IgD-negative memory B cell (primary cell): ENCODE results near the gene SYT7. TPM values are rescaled to one million over a fixed set of nuclear protein-coding genes. Genes with fewer than 3 reads are reported as not detected.

Experiments
- H3K27ac Mint-ChIP-seq, 3 donors: one replicate each; pipeline ENCODE4 v1.8.0; 2020 to 2022; ENCODE audit warnings: mild to moderate bottlenecking in 3 of 3, mixed read lengths in 3 of 3, moderate library complexity in 1 of 3
- H3K27me3 Mint-ChIP-seq: one replicate; pipeline ENCODE4 v1.8.0; 2021; ENCODE audit warnings: mixed read lengths
- H3K36me3 Mint-ChIP-seq: one replicate; pipeline ENCODE4 v1.8.0; 2020; ENCODE audit warnings: mild to moderate bottlenecking, mixed read lengths
- H3K4me1 Mint-ChIP-seq, 3 donors: one replicate each; pipeline ENCODE4 v1.8.0; 2020 to 2022; ENCODE audit warnings: mixed read lengths in 3 of 3, mild to moderate bottlenecking in 1 of 3
- H3K4me3 Mint-ChIP-seq, 4 donors: one replicate each; pipeline ENCODE4 v1.8.0; 2020 to 2022; ENCODE audit warnings: mild to moderate bottlenecking in 4 of 4, mixed read lengths in 4 of 4, moderate library complexity in 3 of 4
- H3K9me3 Mint-ChIP-seq, 3 donors: one replicate each; pipeline ENCODE4 v1.8.0; 2020 to 2021; ENCODE audit warnings: mixed read lengths in 3 of 3, mild to moderate bottlenecking in 1 of 3
- polyA plus RNA-seq: library from polyadenylated mRNA; unstranded; fragments of 300-500 nt; fragmentation: Illumina TruSeq; gene quantifications from one replicate; pipeline ENCODE4 v1.2.3, GENCODE V29; 2021

Gene SYT7
- polyA plus RNA-seq, 1 donor from 2014 or later: not detected

GRCh38 chr11:61516675-61517572 lies 64.0 kb downstream of the SYT7 start:
- Mint-ChIP-seq H3K27me3 (peaks cover 16% of the 10 kb centered on the region), H3K9me3 (no peaks in the 10 kb centered on the region), H3K27ac (no peak overlapping the region), H3K36me3 (no peaks in the 10 kb centered on the region), H3K4me1 (peaks cover 0 to 6% (median 5%) of the 10 kb centered on the region in 3 donors), H3K4me3 (peak overlapping the region in 3 of 4 donors; percentile 34 to 69 (median 38))

DNA sequence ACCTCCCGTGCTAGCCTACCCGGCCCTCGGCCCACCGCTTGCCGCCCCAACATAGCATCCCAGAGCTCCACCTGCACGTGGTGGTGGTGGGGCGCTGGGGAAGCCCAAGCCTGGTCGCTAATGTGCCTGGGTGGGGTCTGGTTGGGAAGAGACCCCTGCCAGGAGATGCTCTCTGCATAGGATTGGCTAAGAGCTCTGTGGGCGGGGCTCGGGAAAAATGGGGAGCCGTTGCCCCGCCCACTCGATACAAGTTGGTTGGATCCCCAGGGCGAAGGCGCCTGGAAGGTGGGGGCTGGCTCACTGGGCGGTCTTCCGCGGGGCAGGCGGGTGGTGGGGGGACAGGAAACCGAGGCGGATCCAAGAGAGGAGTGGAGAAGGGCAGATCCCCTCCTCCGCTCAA lies 64.7 kb downstream of the SYT7 start:
- no peak overlapping the region for H3K27ac Mint-ChIP-seq
- no peaks in the 10 kb centered on the region for H3K9me3 Mint-ChIP-seq
- peak overlapping the region in 1 of 4 donors; percentile 69 for H3K4me3 Mint-ChIP-seq
- peaks cover 0 to 6% (median 5%) of the 10 kb centered on the region in 3 donors for H3K4me1 Mint-ChIP-seq
- H3K27me3 Mint-ChIP-seq: peaks cover 21% of the 10 kb centered on the region
- no peaks in the 10 kb centered on the region for H3K36me3 Mint-ChIP-seq

DNA sequence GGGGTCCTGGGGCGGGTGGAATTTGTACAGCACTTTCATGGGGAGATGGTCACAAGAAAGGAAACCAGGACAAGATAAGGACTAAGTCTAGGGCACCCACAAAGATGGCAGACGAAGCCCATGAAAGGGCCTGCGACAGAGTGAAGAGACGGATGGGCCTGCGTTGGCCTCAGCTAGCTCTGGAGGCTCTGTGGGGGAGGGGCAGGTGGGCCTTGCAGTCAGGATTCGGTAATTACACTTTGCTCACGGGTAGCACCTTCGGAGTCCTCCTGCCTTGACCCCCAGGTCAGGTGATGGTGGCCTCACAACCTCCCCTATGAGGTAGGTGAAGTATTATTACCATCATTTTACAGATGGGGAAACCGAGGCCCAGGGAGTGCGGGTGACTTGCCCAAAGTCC lies 65.2 kb downstream of the SYT7 start:
- Mint-ChIP-seq H3K4me1 (peaks cover 0 to 6% (median 5%) of the 10 kb centered on the region in 3 donors), H3K4me3 (no peak overlapping the region), H3K27ac (no peak overlapping the region), H3K36me3 (no peaks in the 10 kb centered on the region), H3K27me3 (peaks cover 26% of the 10 kb centered on the region), H3K9me3 (no peaks in the 10 kb centered on the region)

DNA sequence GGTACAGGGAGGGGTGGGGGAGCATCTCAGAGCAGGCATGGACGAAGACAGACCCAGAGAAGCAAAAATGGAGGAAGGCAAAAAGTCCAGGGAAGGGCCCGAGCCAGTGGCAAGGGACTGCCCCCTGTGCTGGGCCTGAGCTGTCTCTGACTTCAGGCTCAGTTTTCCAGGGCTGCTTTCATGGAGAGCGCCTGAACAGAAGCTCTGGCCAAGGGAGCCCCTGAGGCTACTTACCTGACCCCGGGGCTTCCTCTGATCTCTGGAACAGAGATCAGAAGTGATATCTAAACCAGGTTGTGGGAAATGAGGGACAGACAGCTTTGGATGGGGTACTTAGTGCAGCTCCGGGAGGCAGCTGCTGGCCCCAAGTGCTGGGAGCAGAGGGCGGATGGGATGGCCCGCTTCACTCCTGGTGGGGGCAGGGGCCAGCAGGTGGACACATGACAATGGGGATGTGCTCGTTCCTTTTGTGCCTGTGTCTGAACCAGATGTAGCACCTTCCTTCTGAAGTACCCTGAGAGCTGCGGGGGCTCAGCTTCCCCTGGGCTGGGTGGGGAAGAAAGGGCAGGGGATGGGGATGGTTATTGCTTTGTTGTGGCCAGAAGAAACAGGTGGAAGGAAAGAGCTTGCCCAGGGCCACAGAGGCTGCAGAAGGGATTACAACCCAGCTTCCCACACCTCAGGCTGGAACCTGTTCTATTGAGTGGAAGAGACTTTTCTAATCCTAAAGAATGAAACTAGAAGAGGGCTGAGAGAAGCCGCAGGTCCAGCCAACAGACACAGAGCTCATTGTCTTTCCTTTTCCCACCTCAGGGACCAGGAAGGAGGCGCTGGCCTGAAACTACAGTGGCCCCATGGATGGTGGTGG lies 66.6 kb downstream of the SYT7 start:
- H3K36me3 Mint-ChIP-seq: no peaks in the 10 kb centered on the region
- H3K27ac Mint-ChIP-seq: no peak overlapping the region
- no peak overlapping the region for H3K4me3 Mint-ChIP-seq
- peaks cover 34% of the 10 kb centered on the region for H3K27me3 Mint-ChIP-seq
- H3K4me1 Mint-ChIP-seq: peaks cover 0 to 6% (median 5%) of the 10 kb centered on the region in 3 donors
- H3K9me3 Mint-ChIP-seq: no peaks in the 10 kb centered on the region

DNA sequence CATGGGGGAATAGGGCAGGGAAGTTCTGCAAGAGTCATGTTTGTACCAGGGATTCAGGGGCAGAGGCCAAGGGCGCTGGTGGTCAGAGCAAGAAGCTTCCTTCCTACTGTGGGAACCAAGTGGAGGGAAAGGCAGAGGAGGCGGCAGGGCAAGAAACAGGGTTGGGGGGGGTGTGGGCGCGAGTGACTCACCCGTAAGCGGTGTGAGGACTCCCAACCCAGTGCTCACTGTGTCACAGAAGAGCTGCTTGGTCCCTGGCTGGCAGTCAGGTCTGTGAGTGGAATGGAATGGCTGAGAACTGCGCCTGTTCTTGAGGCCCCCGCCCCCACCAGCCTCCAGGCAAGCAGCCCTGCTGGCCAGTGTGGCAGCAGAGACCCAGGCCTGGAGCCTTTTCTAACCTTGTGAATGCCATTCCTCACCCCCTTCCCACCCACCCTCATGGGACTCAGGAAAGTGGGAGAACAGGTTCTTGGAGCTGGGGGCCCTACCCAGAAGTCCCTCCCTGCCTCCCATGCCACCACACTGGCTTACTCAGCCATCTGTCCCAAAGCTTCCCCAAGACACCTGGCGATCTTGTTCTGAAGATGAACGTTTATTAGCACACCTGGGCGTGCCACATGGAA lies 67.6 kb downstream of the SYT7 start:
- Mint-ChIP-seq H3K27ac (no peak overlapping the region), H3K36me3 (no peaks in the 10 kb centered on the region), H3K27me3 (peaks cover 33% of the 10 kb centered on the region), H3K9me3 (no peaks in the 10 kb centered on the region), H3K4me3 (no peak overlapping the region), H3K4me1 (peaks cover 0 to 6% (median 5%) of the 10 kb centered on the region in 3 donors)

GRCh38 chr11:61512435-61512834 lies 68.4 kb downstream of the SYT7 start:
- peak overlapping the region in 2 of 3 donors; percentile 21 to 53 for H3K27ac Mint-ChIP-seq
- peaks cover 3 to 12% (median 5%) of the 10 kb centered on the region in 3 donors for H3K4me1 Mint-ChIP-seq
- no peaks in the 10 kb centered on the region for H3K9me3 Mint-ChIP-seq
- H3K27me3 Mint-ChIP-seq: peaks cover 41% of the 10 kb centered on the region
- H3K36me3 Mint-ChIP-seq: no peaks in the 10 kb centered on the region
- H3K4me3 Mint-ChIP-seq: no peak overlapping the region

- Mint-ChIP-seq H3K9me3 (no peaks in the 10 kb centered on the region), H3K4me3 (no peak overlapping the region), H3K27me3 (peaks cover 42% of the 10 kb centered on the region), H3K27ac (peak overlapping the region in 1 of 3 donors; percentile 50), H3K4me1 (peaks cover under 1 to 6% (median 3%) of the 10 kb centered on the region in 3 donors), H3K36me3 (no peaks in the 10 kb centered on the region)
Measured at GRCh38 chr11:61511383-61511782, 69.5 kb downstream of the SYT7 start.

GRCh38 chr11:61510974-61511373 lies 69.9 kb downstream of the SYT7 start:
- no peaks in the 10 kb centered on the region for H3K36me3 Mint-ChIP-seq
- peaks cover 0 to 6% (median 3%) of the 10 kb centered on the region in 3 donors for H3K4me1 Mint-ChIP-seq
- H3K27me3 Mint-ChIP-seq: peaks cover 44% of the 10 kb centered on the region
- H3K27ac Mint-ChIP-seq: peak overlapping the region in 1 of 3 donors; percentile 50
- H3K9me3 Mint-ChIP-seq: no peaks in the 10 kb centered on the region
- no peak overlapping the region for H3K4me3 Mint-ChIP-seq

GRCh38 chr11:61510166-61510919 lies 70.5 kb downstream of the SYT7 start:
- Mint-ChIP-seq H3K9me3 (no peaks in the 10 kb centered on the region), H3K36me3 (no peaks in the 10 kb centered on the region), H3K27me3 (peaks cover 44% of the 10 kb centered on the region), H3K4me3 (peak overlapping the region in 2 of 4 donors; percentile 49 to 78), H3K27ac (peak overlapping the region in 1 of 3 donors; percentile 50), H3K4me1 (peaks cover 0 to 6% (median 3%) of the 10 kb centered on the region in 3 donors)

DNA sequence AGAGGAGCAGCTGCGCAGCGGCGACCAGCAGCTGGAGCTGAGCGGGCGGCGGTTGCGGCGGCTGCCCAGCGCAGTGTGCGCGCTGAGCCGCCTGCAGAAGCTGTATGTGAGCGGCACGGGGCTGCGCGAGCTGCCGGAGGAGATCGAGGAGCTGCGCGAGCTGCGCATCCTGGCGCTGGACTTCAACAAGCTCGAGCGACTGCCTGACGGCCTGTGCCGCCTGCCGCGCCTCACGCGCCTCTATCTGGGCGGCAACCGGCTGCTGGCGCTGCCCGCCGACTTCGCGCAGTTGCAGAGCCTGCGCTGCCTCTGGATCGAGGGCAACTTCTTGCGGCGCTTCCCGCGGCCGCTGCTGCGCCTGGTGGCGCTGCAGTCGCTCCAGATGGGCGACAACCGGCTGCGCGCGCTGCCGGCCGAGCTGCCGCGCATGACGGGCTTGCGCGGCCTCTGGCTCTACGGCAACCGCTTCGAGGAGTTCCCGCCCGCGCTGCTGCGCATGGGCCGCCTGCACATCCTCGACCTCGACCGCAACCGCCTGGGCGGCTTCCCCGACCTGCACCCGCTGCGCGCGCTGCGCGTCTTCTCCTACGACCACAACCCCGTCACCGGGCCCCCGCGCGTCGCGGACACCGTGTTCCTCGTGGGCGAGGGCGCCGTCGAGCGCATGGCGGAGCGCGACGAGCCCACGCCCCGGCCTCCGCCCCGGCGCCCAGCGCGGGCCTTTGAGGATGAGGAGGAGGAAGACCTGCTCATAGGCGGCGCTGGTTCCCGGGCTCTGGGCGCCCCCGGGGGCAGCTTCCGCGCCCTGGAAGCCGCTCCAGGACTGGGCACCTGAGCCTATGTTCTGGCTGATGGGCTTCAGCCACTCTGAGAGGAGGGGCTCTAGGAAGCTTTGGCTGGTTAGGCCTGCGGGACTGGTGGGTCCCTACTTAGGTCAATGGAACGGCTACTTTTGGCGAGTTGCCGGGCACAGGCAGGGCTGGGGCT lies 71.5 kb downstream of the SYT7 start:
- H3K27me3 Mint-ChIP-seq: peaks cover 44% of the 10 kb centered on the region
- no peak overlapping the region for H3K27ac Mint-ChIP-seq
- peak overlapping the region in 2 of 4 donors; percentile 46 to 78 for H3K4me3 Mint-ChIP-seq

DNA sequence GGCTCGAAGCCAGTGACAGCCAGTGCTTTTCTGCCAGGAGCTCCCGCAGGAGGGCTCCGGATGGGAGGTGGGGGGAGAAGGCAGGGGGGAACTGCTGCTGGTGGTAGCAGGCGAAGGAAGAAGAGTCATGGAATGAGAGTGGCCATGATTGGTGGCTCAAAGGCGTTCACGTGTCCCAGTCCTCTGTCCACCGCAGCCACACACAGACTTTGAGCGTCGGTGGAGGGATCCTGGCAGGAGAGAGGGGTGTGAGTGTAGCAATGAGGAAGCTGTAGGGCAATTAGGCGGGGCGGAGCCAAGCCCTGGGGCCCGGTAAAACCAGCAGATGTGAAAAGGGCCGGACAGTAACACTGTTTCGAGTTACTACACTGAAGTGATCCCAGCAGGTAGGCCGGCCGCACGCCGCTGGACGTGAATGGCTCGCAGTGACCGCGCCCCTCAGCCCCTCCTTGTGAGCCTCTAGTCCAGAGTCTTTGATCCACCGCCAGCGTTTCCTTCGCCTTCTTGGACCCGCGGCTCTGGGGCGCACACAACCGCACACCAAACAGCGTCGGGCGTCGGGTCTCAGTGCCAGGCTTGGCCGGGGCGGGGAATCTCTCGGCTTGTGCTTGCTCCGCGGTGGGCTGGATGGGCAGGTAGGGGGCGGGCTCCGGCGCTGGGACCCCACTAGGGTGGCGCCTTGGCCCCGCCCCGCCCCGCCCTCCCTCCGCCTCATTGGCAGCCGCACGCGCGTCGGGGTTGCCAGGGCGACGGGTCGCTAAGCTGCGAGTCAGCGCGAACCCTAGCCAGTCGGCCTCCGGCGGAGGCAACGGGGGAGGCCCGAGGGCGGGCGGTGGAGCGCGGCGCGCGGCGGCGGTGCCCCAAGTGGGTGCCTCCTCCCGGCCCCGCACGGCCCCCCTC lies 72.7 kb downstream of the SYT7 start, which contains the start of gene LRRC10B:
TSS of gene LRRC10B (plus strand) at position 788 of the 900 bp plus-strand sequence. CDS start 250 bp downstream, outside the sequence.
- H3K27me3 Mint-ChIP-seq: peaks cover 44% of the 10 kb centered on the region
- H3K36me3 Mint-ChIP-seq: no peaks in the 10 kb centered on the region
- peak within 1 kb of the TSS; percentile 65 to 81 (median 68) for H3K4me3 Mint-ChIP-seq
- H3K4me1 Mint-ChIP-seq: peaks cover 0 to 6% (median 3%) of the 10 kb centered on the region in 3 donors
- no peaks in the 10 kb centered on the region for H3K9me3 Mint-ChIP-seq
- no peak within 1 kb of the TSS for H3K27ac Mint-ChIP-seq

More for the DNA sequence above, 71.5 kb downstream of the SYT7 start:
- no peaks in the 10 kb centered on the region for H3K36me3 Mint-ChIP-seq
- no peaks in the 10 kb centered on the region for H3K9me3 Mint-ChIP-seq
- H3K4me1 Mint-ChIP-seq: peaks cover 0 to 6% (median 3%) of the 10 kb centered on the region in 3 donors

DNA sequence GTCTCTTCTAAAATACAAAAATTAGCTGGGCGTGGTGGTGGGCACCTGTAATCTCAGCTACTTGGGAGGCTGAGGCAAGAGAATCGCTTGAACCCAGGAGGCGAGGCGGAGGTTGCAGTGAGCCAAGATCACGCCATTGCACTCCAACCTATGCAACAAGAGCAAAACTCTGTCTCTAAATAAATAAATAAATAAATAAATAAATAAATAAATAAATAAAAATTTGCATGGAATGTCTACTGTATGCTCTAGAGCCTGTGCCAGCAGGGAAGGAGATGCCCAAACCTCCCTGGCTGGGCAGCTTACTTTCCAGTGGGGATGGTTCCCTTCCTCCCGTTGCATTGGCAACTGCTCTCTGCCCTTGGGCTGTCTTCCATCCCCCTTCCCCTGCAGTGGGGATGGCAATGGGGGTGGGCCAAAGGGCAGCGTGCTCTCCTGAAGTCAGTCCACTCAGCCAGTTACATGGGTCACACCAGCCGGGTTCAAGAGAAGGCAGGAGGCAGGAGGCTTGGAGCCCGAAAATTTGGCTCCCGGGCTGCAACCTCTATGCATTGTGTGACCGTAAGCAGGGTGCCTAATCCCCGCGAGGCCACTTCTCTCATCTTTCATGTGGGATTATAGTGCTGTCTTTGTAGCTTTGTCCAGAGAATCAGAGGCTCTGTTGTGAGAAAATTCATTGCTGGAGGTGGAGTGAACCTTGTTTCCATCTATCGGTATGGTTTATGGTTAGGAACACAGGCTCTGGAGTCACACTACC lies 73.7 kb downstream of the SYT7 start:
- peaks cover 37% of the 10 kb centered on the region for H3K27me3 Mint-ChIP-seq
- peaks cover 0 to 6% (median 3%) of the 10 kb centered on the region in 3 donors for H3K4me1 Mint-ChIP-seq
- no peak overlapping the region for H3K27ac Mint-ChIP-seq
- no peaks in the 10 kb centered on the region for H3K9me3 Mint-ChIP-seq
- no peaks in the 10 kb centered on the region for H3K36me3 Mint-ChIP-seq
- no peak overlapping the region for H3K4me3 Mint-ChIP-seq
